MM.1S (cell line): ENCODE data around the gene LGR4.

Source experiments
- DNase-seq: peaks from one replicate; pipeline ENCODE4 v3.0.0-alpha.2; 2015
- H2AFZ ChIP-seq: fragments of 300-600 bp; sonication (generic); 2 replicates; pipeline ENCODE4 v1.6.0; 2016; ENCODE audit warnings: antibody characterized with exemption, low read length
- H3F3A ChIP-seq: fragments of 300-600 bp; sonication (generic); 2 replicates; pipeline ENCODE4 v1.6.1; 2016; ENCODE audit warnings: mild to moderate bottlenecking, antibody characterized with exemption, low read length, moderate library complexity, mixed read lengths; ENCODE audit not compliant: insufficient read depth
- H3K27ac ChIP-seq: fragments of 300-600 bp; sonication (generic); 2 replicates; pipeline ENCODE4 v1.5.1; 2016; ENCODE audit warnings: mild to moderate bottlenecking, low read length
- H3K27me3 ChIP-seq: fragments of 300-600 bp; sonication (generic); replicated peaks from 2 replicates; pipeline ENCODE4 v1.6.0; 2016; ENCODE audit warnings: low read length; ENCODE audit not compliant: insufficient read depth
- H3K36me3 ChIP-seq: fragments of 300-600 bp; sonication (generic); replicated peaks from 2 replicates; pipeline ENCODE4 v1.6.1; 2016; ENCODE audit warnings: mild to moderate bottlenecking, low read length, mixed read lengths; ENCODE audit not compliant: insufficient read depth
- H3K4me1 ChIP-seq: fragments of 300-600 bp; sonication (generic); 2 replicates; pipeline ENCODE4 v1.6.1; 2016; ENCODE audit warnings: low read length, mixed read lengths
- H3K4me2 ChIP-seq: fragments of 300-600 bp; sonication (generic); 2 replicates; pipeline ENCODE4 v1.6.0; 2016; ENCODE audit warnings: low read depth, low read length
- H3K4me3 ChIP-seq: fragments of 300-600 bp; sonication (generic); 2 replicates; pipeline ENCODE4 v1.5.1; 2016; ENCODE audit warnings: low read length, mixed read lengths
- H3K79me2 ChIP-seq: fragments of 300-600 bp; sonication (generic); 2 replicates; pipeline ENCODE4 v1.6.1; 2016; ENCODE audit warnings: mixed run types, low read length, mixed read lengths
- H3K9ac ChIP-seq: fragments of 300-600 bp; sonication (generic); 2 replicates; pipeline ENCODE4 v1.6.1; 2016; ENCODE audit warnings: low read length, mixed read lengths
- H3K9me2 ChIP-seq: fragments of 300-600 bp; sonication (generic); replicated peaks from 2 replicates; pipeline ENCODE4 v1.6.1; 2016; ENCODE audit warnings: mild to moderate bottlenecking, low read length, mixed read lengths; ENCODE audit not compliant: insufficient read depth
- H3K9me3 ChIP-seq: fragments of 300-600 bp; sonication (generic); replicated peaks from 2 replicates; pipeline ENCODE4 v1.6.1; 2016; ENCODE audit warnings: mild to moderate bottlenecking, low read length, mixed read lengths; ENCODE audit not compliant: insufficient read depth
- H4K20me1 ChIP-seq: fragments of 300-600 bp; sonication (generic); 2 replicates; pipeline ENCODE4 v1.6.1; 2016; ENCODE audit warnings: mild to moderate bottlenecking, low read length, moderate library complexity, mixed read lengths; ENCODE audit not compliant: insufficient read depth
- EZH2 ChIP-seq: fragments of 300-600 bp; sonication (generic); optimal IDR thresholded peaks from 2 replicates; pipeline ENCODE3; 2017; ENCODE audit warnings: low read depth, mild to moderate bottlenecking, antibody characterized with exemption, low read length, mixed read lengths
- EZH2phosphoT487 ChIP-seq: fragments of 300-600 bp; sonication (generic); IDR thresholded peaks from 2 replicates; pipeline ENCODE4 v1.6.1; 2018; ENCODE audit warnings: antibody characterized with exemption, low read length
- TF ChIP-seq, protein P1 (sequence below): fragments of 300-600 bp; sonication (generic); IDR thresholded peaks from 2 replicates; pipeline ENCODE4 v1.5.1; 2016; ENCODE audit warnings: antibody characterized with exemption, low read length, mixed read lengths

The LGR4 gene

DNA sequence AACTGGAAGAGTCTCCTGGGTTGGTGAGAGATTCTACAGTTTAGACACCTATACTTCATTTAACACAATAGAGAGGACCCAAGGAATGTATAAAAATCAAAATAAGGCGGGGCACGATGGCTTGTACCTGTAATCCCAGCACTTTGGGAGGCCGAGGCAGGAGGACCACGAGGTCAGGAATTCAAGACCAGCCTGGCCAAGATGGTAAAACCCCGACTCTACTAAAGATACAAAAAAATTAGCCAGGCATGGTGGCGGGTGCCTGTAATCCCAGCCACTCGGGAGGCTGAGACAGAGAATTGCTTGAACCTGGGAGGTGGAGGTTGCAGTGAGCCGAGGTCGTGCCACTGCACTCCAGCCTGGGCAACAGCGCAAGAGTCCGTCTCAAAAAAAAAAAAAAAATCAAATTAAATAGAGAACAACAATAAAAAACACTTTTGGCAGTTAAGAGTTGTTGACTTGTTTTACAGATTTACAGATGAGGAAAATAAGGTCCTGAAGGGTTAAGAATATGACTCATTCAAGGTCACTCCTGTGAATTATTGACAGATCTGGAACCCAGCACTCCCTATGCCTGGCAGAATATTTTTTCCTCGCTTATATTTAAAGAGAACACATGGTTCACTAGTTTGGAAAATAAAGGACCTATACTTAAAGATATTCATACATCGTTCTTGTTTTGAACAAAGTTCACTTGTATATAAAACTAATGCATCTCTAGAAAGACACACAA is 5.2 kb downstream of the LGR4 start:
- H3K27ac ChIP-seq = no peak overlapping the region
- H3K79me2 ChIP-seq = no peaks in the 10 kb centered on the region

DNA sequence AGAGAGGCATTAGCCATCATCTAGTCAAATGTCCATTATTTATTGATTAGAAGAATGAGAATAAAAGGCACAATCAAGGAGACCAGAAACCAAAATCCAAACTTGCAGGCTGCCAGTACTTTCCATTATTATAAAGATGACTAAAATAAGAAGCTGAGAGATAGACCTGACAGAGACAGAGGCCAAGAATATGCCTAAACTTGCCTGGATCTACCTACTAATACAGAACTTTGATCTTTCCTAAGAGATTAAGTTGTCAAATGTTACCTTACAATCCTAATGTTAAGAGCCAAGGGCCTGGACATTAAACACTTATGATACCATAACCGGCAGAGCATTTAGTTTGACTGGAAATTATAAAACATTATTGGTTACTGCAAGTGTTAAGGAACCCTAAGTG is 6.2 kb downstream of the LGR4 start:
- Histone ChIP-seq H3K27me3 (no peaks in the 10 kb centered on the region), H3K4me3 (no peak overlapping the region), H4K20me1 (no peaks in the 10 kb centered on the region), H3K9ac (no peak overlapping the region), H3K4me1 (no peaks in the 10 kb centered on the region), H3K9me3 (no peaks in the 10 kb centered on the region), H3F3A (no peaks in the 10 kb centered on the region), H2AFZ (no peak overlapping the region), H3K36me3 (no peaks in the 10 kb centered on the region), H3K27ac (no peak overlapping the region), H3K9me2 (no peaks in the 10 kb centered on the region), H3K79me2 (no peaks in the 10 kb centered on the region), H3K4me2 (no peak overlapping the region)
- no peak for TF ChIP-seq EZH2phosphoT487
- TF ChIP-seq, protein P1, sequence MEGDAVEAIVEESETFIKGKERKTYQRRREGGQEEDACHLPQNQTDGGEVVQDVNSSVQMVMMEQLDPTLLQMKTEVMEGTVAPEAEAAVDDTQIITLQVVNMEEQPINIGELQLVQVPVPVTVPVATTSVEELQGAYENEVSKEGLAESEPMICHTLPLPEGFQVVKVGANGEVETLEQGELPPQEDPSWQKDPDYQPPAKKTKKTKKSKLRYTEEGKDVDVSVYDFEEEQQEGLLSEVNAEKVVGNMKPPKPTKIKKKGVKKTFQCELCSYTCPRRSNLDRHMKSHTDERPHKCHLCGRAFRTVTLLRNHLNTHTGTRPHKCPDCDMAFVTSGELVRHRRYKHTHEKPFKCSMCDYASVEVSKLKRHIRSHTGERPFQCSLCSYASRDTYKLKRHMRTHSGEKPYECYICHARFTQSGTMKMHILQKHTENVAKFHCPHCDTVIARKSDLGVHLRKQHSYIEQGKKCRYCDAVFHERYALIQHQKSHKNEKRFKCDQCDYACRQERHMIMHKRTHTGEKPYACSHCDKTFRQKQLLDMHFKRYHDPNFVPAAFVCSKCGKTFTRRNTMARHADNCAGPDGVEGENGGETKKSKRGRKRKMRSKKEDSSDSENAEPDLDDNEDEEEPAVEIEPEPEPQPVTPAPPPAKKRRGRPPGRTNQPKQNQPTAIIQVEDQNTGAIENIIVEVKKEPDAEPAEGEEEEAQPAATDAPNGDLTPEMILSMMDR = no peak
- TF ChIP-seq EZH2 = no peak
- no peak for DNase-seq

More for the DNA sequence above, 5.2 kb downstream of the LGR4 start:
- no peaks in the 10 kb centered on the region for H3K27me3 ChIP-seq
- H3K4me1 ChIP-seq = no peaks in the 10 kb centered on the region
- no peaks in the 10 kb centered on the region for H4K20me1 ChIP-seq
- no peak overlapping the region for H3K4me3 ChIP-seq
- no peaks in the 10 kb centered on the region for H3K9me2 ChIP-seq
- no peak overlapping the region for H3K4me2 ChIP-seq
- no peaks in the 10 kb centered on the region for H3K9me3 ChIP-seq
- H3K9ac ChIP-seq = no peak overlapping the region
- no peak for DNase-seq
- TF ChIP-seq EZH2 (no peak), EZH2phosphoT487 (no peak)
- TF ChIP-seq, protein P1 = no peak
- no peak overlapping the region for H2AFZ ChIP-seq
- H3F3A ChIP-seq = no peaks in the 10 kb centered on the region
- H3K36me3 ChIP-seq = no peaks in the 10 kb centered on the region

DNA sequence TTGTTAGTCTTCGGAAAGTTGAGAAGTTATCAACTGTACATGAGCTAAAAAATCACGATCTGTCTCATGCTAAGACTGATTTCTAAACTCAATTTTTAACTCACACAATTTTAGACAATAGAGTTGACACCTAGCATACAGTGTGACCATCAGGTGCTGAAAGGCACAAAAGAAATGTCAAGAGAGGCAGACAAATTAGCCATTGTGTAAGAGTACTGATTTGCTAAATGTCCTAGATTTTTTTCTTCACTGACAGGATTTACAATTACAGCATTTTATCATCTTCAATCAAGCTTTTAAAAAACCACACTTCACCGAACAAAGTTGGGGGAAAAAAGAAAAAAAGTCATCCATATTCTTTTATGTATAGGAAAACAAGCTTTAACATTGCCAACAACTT is 7.0 kb downstream of the LGR4 start:
- H2AFZ ChIP-seq = no peak overlapping the region
- no peaks in the 10 kb centered on the region for H3K9me2 ChIP-seq
- no peaks in the 10 kb centered on the region for H3K79me2 ChIP-seq
- no peak overlapping the region for H3K9ac ChIP-seq
- no peak for DNase-seq
- no peak overlapping the region for H3K4me2 ChIP-seq
- TF ChIP-seq EZH2phosphoT487 (no peak), EZH2 (no peak)
- TF ChIP-seq, protein P1 = no peak
- H3K27me3 ChIP-seq = no peaks in the 10 kb centered on the region
- H3K27ac ChIP-seq = no peak overlapping the region
- H3K9me3 ChIP-seq = no peaks in the 10 kb centered on the region
- H3F3A ChIP-seq = no peaks in the 10 kb centered on the region
- H3K36me3 ChIP-seq = no peaks in the 10 kb centered on the region
- no peak overlapping the region for H3K4me3 ChIP-seq
- H4K20me1 ChIP-seq = no peaks in the 10 kb centered on the region
- H3K4me1 ChIP-seq = no peaks in the 10 kb centered on the region
